Mesendoderm (in vitro differentiated cells): ENCODE results near the gene LZIC.

Experiments
- DNase-seq: peaks from one replicate; pipeline ENCODE4 v3.0.0; 2013
- H2AK5ac ChIP-seq: 2 replicates; pipeline ENCODE4 v1.6.1; 2013; ENCODE audit warnings: low read length, inconsistent platforms
- H2BK120ac ChIP-seq: 2 replicates; pipeline ENCODE4 v1.6.1; 2013; ENCODE audit warnings: low read depth, mild to moderate bottlenecking, low read length, moderate library complexity, mixed read lengths
- H2BK15ac ChIP-seq: replicated peaks from 2 replicates; pipeline ENCODE4 v1.6.1; 2013; ENCODE audit warnings: low read depth, mild to moderate bottlenecking, moderate library complexity
- H2BK5ac ChIP-seq: 2 replicates; pipeline ENCODE4 v1.6.1; 2013; ENCODE audit warnings: low read length, inconsistent platforms
- H3K18ac ChIP-seq: 2 replicates; pipeline ENCODE4 v1.6.1; 2013; ENCODE audit warnings: mild to moderate bottlenecking, low read length, mixed read lengths
- H3K23ac ChIP-seq: one replicate; pipeline ENCODE4 v1.6.1; 2013; ENCODE audit warnings: low read length
- H3K27ac ChIP-seq: 2 replicates; pipeline ENCODE4 v1.5.1; 2013; ENCODE audit warnings: low read depth, mild to moderate bottlenecking, inconsistent platforms, low read length, moderate library complexity
- H3K27me3 ChIP-seq: 2 replicates; pipeline ENCODE4 v1.6.1; 2013; ENCODE audit warnings: low read length, control low read depth, mild to moderate bottlenecking, inconsistent platforms; ENCODE audit not compliant: insufficient read depth, poor library complexity
- H3K36me3 ChIP-seq: 2 replicates; pipeline ENCODE4 v1.6.1; 2013; ENCODE audit warnings: low read length, inconsistent platforms; ENCODE audit not compliant: control insufficient read depth, insufficient read depth
- H3K4ac ChIP-seq: one replicate; pipeline ENCODE4 v1.6.1; 2013; ENCODE audit warnings: low read depth, mild to moderate bottlenecking, low read length, moderate library complexity
- H3K4me1 ChIP-seq: 2 replicates; pipeline ENCODE4 v1.6.1; 2013; ENCODE audit warnings: low read depth, low read length, inconsistent platforms; ENCODE audit not compliant: control insufficient read depth
- H3K4me2 ChIP-seq: 2 replicates; pipeline ENCODE4 v1.6.1; 2013; ENCODE audit warnings: low read length
- H3K4me3 ChIP-seq: 2 replicates; pipeline ENCODE4 v1.5.1; 2013; ENCODE audit warnings: mild to moderate bottlenecking, low read length
- H3K56ac ChIP-seq: one replicate; pipeline ENCODE4 v1.6.1; 2013; ENCODE audit warnings: low read length
- H3K79me1 ChIP-seq: 2 replicates; pipeline ENCODE4 v1.6.1; 2013; ENCODE audit warnings: low read length, inconsistent platforms
- H3K79me2 ChIP-seq: 2 replicates; pipeline ENCODE4 v1.6.1; 2013; ENCODE audit warnings: mild to moderate bottlenecking, low read length; ENCODE audit not compliant: control insufficient read depth, insufficient read depth
- H3K9ac ChIP-seq: 2 replicates; pipeline ENCODE4 v1.6.1; 2013; ENCODE audit warnings: low read length, inconsistent platforms
- H4K5ac ChIP-seq: one replicate; pipeline ENCODE4 v1.6.1; 2013; ENCODE audit warnings: low read length
- H4K8ac ChIP-seq: one replicate; pipeline ENCODE4 v1.6.1; 2013; ENCODE audit warnings: low read depth, mild to moderate bottlenecking, control low read depth, low read length, moderate library complexity
- WGBS: extraction: QIAGEN DNeasy Blood & Tissue Kit; methylation state at CpG from one replicate; pipeline ENCODE4 v1.1.7; 2013; ENCODE audit warnings: low lambda C conversion rate, missing lambda C conversion rate; ENCODE audit not compliant: insufficient coverage; ENCODE audit errors: extremely low coverage; 5-methylcytosine and 5-hydroxymethylcytosine counted together
- small RNA-seq: library from polyadenylated mRNA; stranded (forward); fragments of <200 nt; extraction: miRNeasy Mini kit (QIAGEN cat#:217004); gene quantifications from one replicate; pipeline ENCODE3, GENCODE V24; 2013; ENCODE audit not compliant: insufficient read depth

LZIC gene

DNA sequence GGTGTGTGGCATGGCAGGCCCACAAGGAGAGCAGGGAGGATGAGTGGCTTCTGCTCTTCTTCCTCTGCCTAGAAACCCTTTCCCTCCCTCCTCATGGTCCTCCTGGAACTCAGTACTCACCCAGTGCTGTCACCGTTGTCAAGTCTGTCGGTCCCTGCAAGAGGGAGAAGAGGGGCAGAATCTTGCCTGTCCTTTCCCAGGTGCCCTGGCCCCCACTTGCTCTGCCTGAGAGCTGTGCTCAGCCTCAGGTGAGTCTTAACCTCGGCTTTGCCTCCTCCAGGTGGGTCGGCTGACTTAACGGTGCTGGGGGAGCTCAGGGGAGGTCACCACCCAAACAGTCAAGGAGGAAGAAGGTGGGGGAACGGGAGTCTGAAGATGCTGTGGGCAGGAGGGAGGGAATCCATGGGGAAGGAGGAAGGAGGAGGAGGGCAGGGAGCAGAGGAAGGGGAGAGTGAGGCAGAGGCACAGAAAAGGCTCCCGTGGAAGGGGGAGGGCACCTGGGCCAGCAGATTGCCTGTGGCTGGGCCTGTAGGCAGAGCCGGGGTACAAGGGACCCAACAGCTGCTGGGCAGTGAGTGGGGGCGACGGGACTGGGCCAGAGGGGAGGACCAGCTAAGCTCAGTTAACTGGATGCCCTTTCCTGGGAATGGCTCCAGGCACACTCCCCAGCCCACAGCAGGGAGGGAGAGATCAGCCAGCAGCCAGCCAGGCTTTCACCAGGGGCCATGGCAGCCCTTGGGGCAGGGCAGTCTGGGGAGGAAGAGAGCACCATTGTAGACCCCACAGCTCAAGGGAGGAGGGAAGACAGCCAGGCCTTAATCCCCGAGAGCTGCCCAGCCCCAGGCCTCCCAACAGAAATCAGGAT is 59.4 kb downstream of the LZIC start:
- no peak overlapping the region for H2BK15ac ChIP-seq
- H4K5ac ChIP-seq, result no peak overlapping the region
- no peak overlapping the region for H3K4me3 ChIP-seq
- no CpG with 5 or more reads among the region's 11 CpGs for WGBS
- H2AK5ac ChIP-seq, result no peak overlapping the region
- no peaks in the 10 kb centered on the region for H3K27me3 ChIP-seq
- no peak overlapping the region for H3K18ac ChIP-seq
- no peaks in the 10 kb centered on the region for H3K4me1 ChIP-seq
- H3K23ac ChIP-seq, result no peak overlapping the region
- H3K9ac ChIP-seq, result no peak overlapping the region
- no peak overlapping the region for H3K27ac ChIP-seq
- no peak overlapping the region for H3K56ac ChIP-seq
- peaks cover 4% of the 10 kb centered on the region for H3K79me1 ChIP-seq
- DNase-seq, result no peak
- H3K4ac ChIP-seq, result no peak overlapping the region
- H2BK120ac ChIP-seq, result no peak overlapping the region
- H3K79me2 ChIP-seq, result no peaks in the 10 kb centered on the region
- H4K8ac ChIP-seq, result no peak overlapping the region
- H3K36me3 ChIP-seq, result no peaks in the 10 kb centered on the region
- no peak overlapping the region for H2BK5ac ChIP-seq
- H3K4me2 ChIP-seq, result no peak overlapping the region

DNA sequence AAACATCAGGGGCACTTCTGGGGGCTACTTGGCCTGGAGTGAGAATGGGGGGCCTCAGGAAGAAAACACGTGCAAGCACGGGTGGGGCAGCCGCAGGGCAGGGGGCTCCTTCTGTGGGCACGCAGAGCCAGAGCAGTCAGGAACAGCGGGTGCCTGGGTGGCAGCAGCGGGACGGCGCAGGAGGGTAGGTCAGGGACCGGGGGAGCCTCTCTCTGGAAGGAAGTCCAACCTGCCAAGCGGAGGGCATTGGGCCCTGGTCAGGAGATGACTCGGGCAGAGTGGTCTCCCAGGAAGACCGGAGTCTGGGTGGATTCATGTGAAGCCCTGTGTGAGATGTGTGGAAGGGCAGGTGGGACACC is 60.3 kb downstream of the LZIC start:
- no peak overlapping the region for H3K4ac ChIP-seq
- H3K4me1 ChIP-seq, result no peaks in the 10 kb centered on the region
- H3K4me2 ChIP-seq, result no peak overlapping the region

GRCh38 chr1:9882296-9882944 is 60.8 kb downstream of the LZIC start:
- DNase-seq, result no peak
- H2AK5ac ChIP-seq, result no peak overlapping the region
- WGBS, result no CpG with 5 or more reads among the region's 12 CpGs
- H3K9ac ChIP-seq, result no peak overlapping the region
- H3K79me2 ChIP-seq, result no peaks in the 10 kb centered on the region
- H3K4me3 ChIP-seq, result no peak overlapping the region
- no peak overlapping the region for H3K18ac ChIP-seq
- no peak overlapping the region for H4K5ac ChIP-seq
- no peak overlapping the region for H3K23ac ChIP-seq
- H3K4ac ChIP-seq, result no peak overlapping the region
- H3K56ac ChIP-seq, result no peak overlapping the region
- no peak overlapping the region for H2BK5ac ChIP-seq
- no peak overlapping the region for H2BK120ac ChIP-seq
- no peak overlapping the region for H4K8ac ChIP-seq
- H3K36me3 ChIP-seq, result no peaks in the 10 kb centered on the region
- H3K27ac ChIP-seq, result no peak overlapping the region
- H3K4me1 ChIP-seq, result no peaks in the 10 kb centered on the region
- peaks cover 4% of the 10 kb centered on the region for H3K79me1 ChIP-seq
- H3K4me2 ChIP-seq, result no peak overlapping the region
- no peak overlapping the region for H2BK15ac ChIP-seq
- no peaks in the 10 kb centered on the region for H3K27me3 ChIP-seq

More for the DNA sequence above, 60.3 kb downstream of the LZIC start:
- Histone ChIP-seq H3K79me2 (no peaks in the 10 kb centered on the region), H3K18ac (no peak overlapping the region), H2AK5ac (no peak overlapping the region), H3K4me3 (no peak overlapping the region), H3K27me3 (no peaks in the 10 kb centered on the region), H3K9ac (no peak overlapping the region), H4K5ac (no peak overlapping the region), H2BK120ac (no peak overlapping the region), H3K36me3 (no peaks in the 10 kb centered on the region), H3K79me1 (peaks cover 4% of the 10 kb centered on the region), H4K8ac (no peak overlapping the region), H3K56ac (no peak overlapping the region), H3K27ac (no peak overlapping the region), H3K23ac (no peak overlapping the region), H2BK5ac (no peak overlapping the region), H2BK15ac (no peak overlapping the region)
- no peak for DNase-seq
- no CpG with 5 or more reads among the region's 12 CpGs for WGBS

DNA sequence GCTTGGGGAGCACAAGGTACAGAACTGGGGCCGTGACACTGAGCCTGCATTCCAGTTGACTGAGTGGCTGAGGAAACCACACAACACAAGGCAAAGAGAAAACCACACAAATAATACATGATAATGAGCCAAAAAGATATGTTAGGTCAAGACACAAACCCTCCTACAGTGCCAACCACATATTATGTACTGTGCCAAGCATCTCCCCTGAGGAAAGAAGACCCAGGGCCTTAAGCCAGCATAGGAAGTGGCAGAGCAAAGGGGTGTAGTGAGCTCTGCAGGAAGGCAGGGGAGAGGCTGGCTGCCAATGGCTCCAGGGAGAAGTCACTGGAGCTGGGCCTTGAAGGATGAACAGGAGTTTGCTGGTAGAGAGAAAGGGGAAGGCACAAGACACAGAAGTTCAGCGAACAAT is 61.3 kb downstream of the LZIC start:
- no peak overlapping the region for H3K9ac ChIP-seq
- H3K79me2 ChIP-seq, result no peaks in the 10 kb centered on the region
- H3K36me3 ChIP-seq, result no peaks in the 10 kb centered on the region
- no peak overlapping the region for H3K23ac ChIP-seq
- H2AK5ac ChIP-seq, result no peak overlapping the region
- H2BK5ac ChIP-seq, result no peak overlapping the region
- no CpG with 5 or more reads among the region's 2 CpGs for WGBS
- H2BK15ac ChIP-seq, result no peak overlapping the region
- H2BK120ac ChIP-seq, result no peak overlapping the region
- no peak overlapping the region for H3K56ac ChIP-seq
- no peak overlapping the region for H3K4me2 ChIP-seq
- H3K27me3 ChIP-seq, result no peaks in the 10 kb centered on the region
- H3K27ac ChIP-seq, result no peak overlapping the region
- no peak overlapping the region for H3K18ac ChIP-seq
- no peak overlapping the region for H4K5ac ChIP-seq
- DNase-seq, result no peak
- no peak overlapping the region for H4K8ac ChIP-seq
- no peak overlapping the region for H3K4me3 ChIP-seq
- no peak overlapping the region for H3K4ac ChIP-seq
- peaks cover under 1% of the 10 kb centered on the region for H3K79me1 ChIP-seq
- no peaks in the 10 kb centered on the region for H3K4me1 ChIP-seq

Small RNAs within 50 kb of the gene (small RNA-seq; reads per million reads assigned to genes)
- 1.1 reads per million for gene MIR5697
